Breast epithelium (tissue), 3 donors: Measurements from ENCODE around the gene P2RY10.

Experiments used
- CTCF ChIP-seq, 3 donors: fragments of 450-650 bp; IDR thresholded peaks; one replicate each; pipeline ENCODE4 v1.5.1; 2016 to 2017; ENCODE audit warnings: antibody characterized with exemption in 3 of 3, mild to moderate bottlenecking in 3 of 3, moderate library complexity in 3 of 3
- POLR2A ChIP-seq: fragments of 450-650 bp; IDR thresholded peaks from one replicate; pipeline ENCODE4 v1.6.1; 2016; ENCODE audit warnings: antibody characterized with exemption, mild to moderate bottlenecking, moderate library complexity
- POLR2AphosphoS5 ChIP-seq, 3 donors: sonication (generic); formaldehyde crosslinking; IDR thresholded peaks; one replicate each; pipeline ENCODE4 v1.6.1; 2017; ENCODE audit warnings: antibody characterized with exemption in 3 of 3

- TF ChIP-seq CTCF (IDR thresholded peaks at IDR 0.05) (no peak), POLR2AphosphoS5 (IDR thresholded peaks at IDR 0.05) (no peak), POLR2A (no peak)
These were observed 840 bp upstream of the P2RY10 start for GRCh38 chrX:78944351-78944750.
